Mucosa of descending colon (tissue), 3 donors: ENCODE results near the gene ZNF608. TPM values are rescaled to one million over a fixed set of nuclear protein-coding genes. Genes with fewer than 3 reads are reported as not detected.

Experiments used
- ATAC-seq: fragments of 200-7000 bp; cut with Tn5 transposase; one replicate; pipeline ENCODE4 v1.9.1; 2020; ENCODE audit warnings: mild to moderate bottlenecking, moderate library complexity
- DNase-seq, 3 donors: peaks; one replicate each; pipeline ENCODE4 v3.0.0-alpha.2; 2020
- H3K36me3 ChIP-seq: fragments of 200-600 bp; one replicate; pipeline ENCODE4 v1.8.0; 2021; ENCODE audit warnings: low read depth, mild to moderate bottlenecking
- H3K4me1 ChIP-seq: fragments of 200-600 bp; one replicate; pipeline ENCODE4 v1.8.0; 2021; ENCODE audit warnings: low read depth, mild to moderate bottlenecking
- H3K4me3 ChIP-seq: fragments of 200-600 bp; one replicate; pipeline ENCODE4 v1.8.0; 2021; ENCODE audit warnings: mild to moderate bottlenecking
- H3K9me3 ChIP-seq: fragments of 200-600 bp; one replicate; pipeline ENCODE4 v1.8.0; 2021; ENCODE audit warnings: mild to moderate bottlenecking
- CTCF ChIP-seq: fragments of 200-600 bp; IDR thresholded peaks from one replicate; pipeline ENCODE4 v1.8.0; 2022; ENCODE audit warnings: antibody characterized with exemption, mild to moderate bottlenecking
- intact Hi-C, 2 donors: fragments of 100-400 bp; cut with DNase I in 1 of 2; cut with micrococcal nuclease in 1 of 2; formaldehyde crosslinking; loops; one replicate each; pipeline versions ENCODE4 v1.11.0 to v1.11.1; 2022; cut with DNase I, micrococcal nuclease
- total RNA-seq, 3 donors: library from RNA; stranded (reverse); fragmentation: NEBNext Ultra II Directional in 2 of 3; extraction: Animal tissue kit (Norgen Biotek cat#: 25700) in 2 of 3; gene quantifications; one replicate each; pipeline versions ENCODE4 v1.2.1 to v1.2.4, GENCODE V29; 2021 to 2023
- donor health status: DM: no; HTN: no; CAD: no; lungs with moderate emphysema.
- donor health status: DM: no; HTN: no; CAD: no.
- donor health status: DM: no; HTN: yes; CAD: no.

ZNF608 gene
- total RNA-seq, 3 donors from 2014 or later: 19.7 to 32.3 (median 27.2) TPM

- Histone ChIP-seq H3K4me1 (peaks cover 17% of the 10 kb centered on the region), H3K9me3 (no peaks in the 10 kb centered on the region), H3K36me3 (no peaks in the 10 kb centered on the region), H3K4me3 (no peak overlapping the region)
- DNase-seq: no peak
- TF ChIP-seq CTCF: no peak
- peak; percentile 56 for ATAC-seq
- intact Hi-C loops: loop anchor here in 1 of 2 donors (10.0 kb wide), 1 partner anchor 46 kb away; the partner anchor contains the start of gene ZNF608
These were observed 47.7 kb downstream of the ZNF608 start for GRCh38 chr5:124698770-124699169.

- Histone ChIP-seq H3K36me3 (no peaks in the 10 kb centered on the region), H3K9me3 (no peaks in the 10 kb centered on the region), H3K4me3 (no peak overlapping the region), H3K4me1 (peaks cover 17% of the 10 kb centered on the region)
- intact Hi-C loops: loop anchor here in 1 of 2 donors (10.0 kb wide), 1 partner anchor 47 kb away; the partner anchor contains the start of gene ZNF608
- TF ChIP-seq CTCF: no peak
- DNase-seq: no peak
- no peak for ATAC-seq
These were observed 48.4 kb downstream of the ZNF608 start for GRCh38 chr5:124697933-124698591.

- Histone ChIP-seq H3K36me3 (no peaks in the 10 kb centered on the region), H3K9me3 (no peaks in the 10 kb centered on the region), H3K4me3 (no peak overlapping the region), H3K4me1 (peaks cover 12% of the 10 kb centered on the region)
- intact Hi-C loops: loop anchor here in 1 of 2 donors (10.0 kb wide), 1 partner anchor 47 kb away; the partner anchor contains the start of gene ZNF608
- no peak for TF ChIP-seq CTCF
- ATAC-seq (no peak), DNase-seq (no peak)
These were observed 48.9 kb downstream of the ZNF608 start for GRCh38 chr5:124697501-124697900.

GRCh38 chr5:124696898-124697297 is 49.5 kb downstream of the ZNF608 start:
- ATAC-seq (no peak), DNase-seq (no peak)
- H3K9me3 ChIP-seq: no peaks in the 10 kb centered on the region
- no peak overlapping the region for H3K4me3 ChIP-seq
- peaks cover 10% of the 10 kb centered on the region for H3K4me1 ChIP-seq
- intact Hi-C loops: loop anchor here in 1 of 2 donors (10.0 kb wide), 1 partner anchor 48 kb away; the partner anchor contains the start of gene ZNF608
- H3K36me3 ChIP-seq: no peaks in the 10 kb centered on the region
- no peak for TF ChIP-seq CTCF
